Keratinocyte (primary cell): ENCODE data around the gene DENND4A. TPM values are rescaled to one million over a fixed set of nuclear protein-coding genes. Genes with fewer than 3 reads are reported as not detected.

Experiments used
- DNase-seq: peaks from one replicate; pipeline ENCODE4 v3.0.0-alpha.2; 2011; ENCODE audit warnings: low read depth, missing footprints, low spot score
- FAIRE-seq: peaks from 2 replicates; lab custom pipeline; 2011; peaks lifted over from hg19 to GRCh38; lab: Jason Lieb, UNC
- H2AFZ ChIP-seq: 2 replicates; pipeline ENCODE4 v1.6.0; 2012; ENCODE audit warnings: low read length, control low read depth, inconsistent platforms; ENCODE audit not compliant: control insufficient read depth
- H3K27ac ChIP-seq: 2 replicates; pipeline ENCODE4 v1.5.1; 2011; ENCODE audit warnings: low read length; ENCODE audit not compliant: control insufficient read depth, insufficient read depth
- H3K27me3 ChIP-seq: 3 replicates; pipeline ENCODE4 v1.6.0; 2011; ENCODE audit warnings: low read length; ENCODE audit not compliant: control insufficient read depth, insufficient read depth; ENCODE audit errors: extremely low read depth
- H3K36me3 ChIP-seq, 2 experiments: 2 replicates in 1 of 2; 3 replicates in 1 of 2; pipeline ENCODE4 v1.5.1; 2011; ENCODE audit warnings: low read length in 2 of 2, mild to moderate bottlenecking in 1 of 2; ENCODE audit not compliant: control insufficient read depth in 2 of 2, insufficient read depth in 2 of 2; ENCODE audit errors: extremely low read depth in 1 of 2
- H3K4me1 ChIP-seq: 3 replicates; pipeline ENCODE4 v1.5.1; 2011; ENCODE audit warnings: low read length; ENCODE audit not compliant: control insufficient read depth, insufficient read depth; ENCODE audit errors: extremely low read depth
- H3K4me2 ChIP-seq: 3 replicates; pipeline ENCODE4 v1.6.0; 2011; ENCODE audit warnings: low read depth, low read length; ENCODE audit not compliant: control insufficient read depth, insufficient read depth; ENCODE audit errors: extremely low read depth
- H3K4me3 ChIP-seq, 3 experiments: fragments of 200-600 bp in 1 of 3; sonication (generic) in 1 of 3; 2 replicates in 2 of 3; 3 replicates in 1 of 3; pipeline ENCODE4 v1.5.1; 2011 to 2016; ENCODE audit warnings: low read length in 3 of 3, mild to moderate bottlenecking in 3 of 3, control low read depth in 2 of 3, inconsistent platforms in 1 of 3, low read depth in 1 of 3, mixed read lengths in 1 of 3, mixed run types in 1 of 3, moderate library complexity in 1 of 3; ENCODE audit not compliant: control insufficient read depth in 2 of 3, insufficient read depth in 2 of 3; ENCODE audit errors: extremely low read depth in 1 of 3
- H3K79me2 ChIP-seq: 2 replicates; pipeline ENCODE4 v1.6.0; 2012; ENCODE audit warnings: low read length; ENCODE audit not compliant: control insufficient read depth, insufficient read depth
- H3K9ac ChIP-seq: 3 replicates; pipeline ENCODE4 v1.6.0; 2011; ENCODE audit warnings: low read length; ENCODE audit not compliant: control insufficient read depth, insufficient read depth; ENCODE audit errors: extremely low read depth
- H3K9me1 ChIP-seq: 3 replicates; pipeline ENCODE4 v1.6.0; 2011; ENCODE audit warnings: low read length; ENCODE audit not compliant: control insufficient read depth, insufficient read depth; ENCODE audit errors: extremely low read depth
- H3K9me3 ChIP-seq: 2 replicates; pipeline ENCODE4 v1.5.1; 2012; ENCODE audit warnings: low read depth, low read length; ENCODE audit not compliant: control insufficient read depth
- H4K20me1 ChIP-seq: 3 replicates; pipeline ENCODE4 v1.6.0; 2011; ENCODE audit warnings: low read length; ENCODE audit not compliant: control insufficient read depth, insufficient read depth; ENCODE audit errors: extremely low read depth
- CTCF ChIP-seq, 3 experiments: IDR thresholded peaks in 1 of 3; conservative IDR thresholded peaks in 1 of 3; optimal IDR thresholded peaks in 1 of 3; 2 replicates in 2 of 3; 3 replicates in 1 of 3; pipeline versions ENCODE3 to v1.5.1; 2011; ENCODE audit warnings: low read length in 3 of 3, mild to moderate bottlenecking in 3 of 3, moderate library complexity in 2 of 3, control low read depth in 1 of 3, inconsistent platforms in 1 of 3; ENCODE audit not compliant: insufficient read depth in 2 of 3; ENCODE audit errors: extremely low read depth in 1 of 3
- EZH2 ChIP-seq: IDR thresholded peaks from one replicate; pipeline ENCODE4 v1.6.1; 2012; ENCODE audit warnings: inconsistent platforms, mild to moderate bottlenecking, low read length, moderate library complexity
- dilution Hi-C: fragments of 300-500 bp; cut with MboI; formaldehyde crosslinking; loops from one replicate; pipeline ENCODE4 v1.7.0; 2020; ENCODE audit warnings: low sequenced_read_pairs; ENCODE audit not compliant: extremely low pct_ligation_motif_present
- polyA plus RNA-seq, 5 experiments: library from polyadenylated mRNA; depleted of rRNA in 3 of 5; stranded (reverse) in 3 of 5; stranded (forward) in 1 of 5; unstranded in 1 of 5; fragments of >200 nt; gene quantifications; 1 replicate in 1 of 5; 2 replicates in 3 of 5; 3 replicates in 1 of 5; pipeline versions ENCODE4 v1.2.1 to v1.2.3, GENCODE V29; 2011 to 2012; ENCODE audit warnings: missing spikeins in 2 of 5, low read depth in 1 of 5, low replicate concordance in 1 of 5

DENND4A gene
- polyA plus RNA-seq, 1 donor (not counting 4 experiments of a cell fraction or from before 2014, with no cell fraction given): 10.0 TPM

GRCh38 chr15:65620833-65621232 lies 171.3 kb downstream of the DENND4A start:
- Histone ChIP-seq H3K9ac (no peak overlapping the region), H3K4me2 (no peak overlapping the region), H3K9me3 (no peaks in the 10 kb centered on the region), H4K20me1 (no peaks in the 10 kb centered on the region), H3K4me1 (no peaks in the 10 kb centered on the region), H3K4me3 (no peak overlapping the region), H3K27ac (no peak overlapping the region), H3K36me3 (peaks cover 4% of the 10 kb centered on the region in 2 experiments), H3K79me2 (no peaks in the 10 kb centered on the region), H3K9me1 (no peaks in the 10 kb centered on the region), H2AFZ (no peak overlapping the region), H3K27me3 (no peaks in the 10 kb centered on the region)
- DNase-seq (no peak), FAIRE-seq (no peak)
- TF ChIP-seq EZH2 (no peak), CTCF (optimal IDR thresholded peaks at IDR 0.05 in 1 of 3, IDR thresholded peaks at IDR 0.05 in 1 of 3, conservative IDR thresholded peaks at IDR 0.05 in 1 of 3; ENCODE audit: extremely low read depth in 1 of 3, insufficient read depth in 2 of 3, low read length in 3 of 3) (no peak)
- dilution Hi-C loops: no loop called here

GRCh38 chr15:65619626-65620290 lies 172.3 kb downstream of the DENND4A start:
- no peak for DNase-seq
- no peak overlapping the region for H3K4me3 ChIP-seq
- no peak for FAIRE-seq
- H3K4me2 ChIP-seq: no peak overlapping the region
- no peak overlapping the region for H3K27ac ChIP-seq
- H3K9me3 ChIP-seq: no peaks in the 10 kb centered on the region
- H3K79me2 ChIP-seq: no peaks in the 10 kb centered on the region
- H3K9ac ChIP-seq: no peak overlapping the region
- no peaks in the 10 kb centered on the region for H3K27me3 ChIP-seq
- no peaks in the 10 kb centered on the region for H4K20me1 ChIP-seq
- dilution Hi-C loops: no loop called here
- H3K36me3 ChIP-seq: peaks cover 0 to 4% of the 10 kb centered on the region in 2 experiments
- no peaks in the 10 kb centered on the region for H3K9me1 ChIP-seq
- H3K4me1 ChIP-seq: no peaks in the 10 kb centered on the region
- TF ChIP-seq CTCF (optimal IDR thresholded peaks at IDR 0.05 in 1 of 3, IDR thresholded peaks at IDR 0.05 in 1 of 3, conservative IDR thresholded peaks at IDR 0.05 in 1 of 3; ENCODE audit: extremely low read depth in 1 of 3, insufficient read depth in 2 of 3, low read length in 3 of 3) (no peak), EZH2 (no peak)
- H2AFZ ChIP-seq: no peak overlapping the region
